Adrenal gland (tissue), 12 donors: Measurements from ENCODE around the gene TPRG1. TPM values are rescaled to one million over a fixed set of nuclear protein-coding genes. Genes with fewer than 3 reads are reported as not detected.

Source experiments
- DNase-seq, 7 donors: peaks; one replicate each; pipeline ENCODE4 v3.0.0-alpha.2; 2019 to 2020
- H3K27ac ChIP-seq, 5 donors: fragments of 200-600 bp; sonication (generic) in 4 of 5; 1 replicate in 3 of 5; 2 replicates in 2 of 5; pipeline versions ENCODE4 v1.5.1 to v1.8.0; 2016 to 2020; ENCODE audit warnings: mild to moderate bottlenecking in 1 of 5
- H3K27me3 ChIP-seq: fragments of 200-600 bp; 2 replicates; pipeline ENCODE4 v1.8.0; 2021
- H3K36me3 ChIP-seq, 2 donors: fragments of 200-600 bp; replicated peaks in 1 of 2; 1 replicate in 1 of 2; 2 replicates in 1 of 2; pipeline versions ENCODE4 v1.5.1 to v1.8.0; 2018 to 2022
- H3K4me1 ChIP-seq, 2 donors: fragments of 200-600 bp; replicated peaks in 1 of 2; 1 replicate in 1 of 2; 2 replicates in 1 of 2; pipeline versions ENCODE4 v1.5.1 to v1.8.0; 2018 to 2021
- H3K4me3 ChIP-seq, 4 donors: fragments of 200-600 bp; sonication (generic) in 3 of 4; one replicate each; pipeline ENCODE4 v1.5.1; 2016 to 2018
- H3K9me3 ChIP-seq, 3 donors: fragments of 200-600 bp; sonication (generic) in 1 of 3; replicated peaks in 1 of 3; 1 replicate in 2 of 3; 2 replicates in 1 of 3; pipeline versions ENCODE4 v1.5.1 to v1.8.0; 2016 to 2021
- POLR2A ChIP-seq, 2 donors: fragments of 450-650 bp; IDR thresholded peaks; one replicate each; pipeline ENCODE4 v1.6.1; 2017; ENCODE audit warnings: antibody characterized with exemption in 2 of 2, mild to moderate bottlenecking in 2 of 2, moderate library complexity in 1 of 2
- WGBS, 4 donors: extraction: QIAGEN DNeasy Blood & Tissue Kit in 2 of 4; methylation state at CpG; one replicate each; pipeline versions ENCODE4 v1.1.5 to v1.1.7; 2013 to 2017; 5-methylcytosine and 5-hydroxymethylcytosine counted together
- intact Hi-C, 2 donors: fragments of 100-400 bp; cut with DNase I; formaldehyde crosslinking; loops; one replicate each; pipeline versions ENCODE4 v1.14.1 to v1.15.0; 2022 to 2023
- polyA plus RNA-seq, 3 donors: library from polyadenylated mRNA; stranded (reverse); fragments of 200-250 nt in 2 of 3; fragments of 350-450 nt in 1 of 3; fragmentation: Illumina TruSeq in 1 of 3; extraction: RNeasy Lipid Tissue Mini Kit (QIAGEN cat#74804) in 1 of 3; gene quantifications; one replicate each; pipeline ENCODE4 v1.2.3, GENCODE V29; 2013 to 2014
- total RNA-seq, 9 donors: library from RNA; depleted of rRNA in 4 of 9; stranded (reverse); fragments of >200 nt in 4 of 9; fragments of 120-200 nt in 1 of 9; fragmentation: NEBNext Ultra II Directional in 1 of 9; extraction: Animal tissue kit (Norgen Biotek cat#: 25700) in 1 of 9; gene quantifications; one replicate each; pipeline versions ENCODE4 v1.1.0 to v1.2.4, GENCODE V29; 2013 to 2023
- TF ChIP-seq, protein P1 (sequence below), 6 experiments: fragments of 450-650 bp in 4 of 6; fragments of 200-600 bp in 2 of 6; sonication (generic) in 1 of 6; IDR thresholded peaks; 1 replicate in 5 of 6; 2 replicates in 1 of 6; pipeline versions ENCODE4 v1.5.1 to v1.8.0; 2016 to 2021; ENCODE audit warnings: antibody characterized with exemption in 6 of 6, mild to moderate bottlenecking in 2 of 6, moderate library complexity in 1 of 6
- donor health status: healthy with polysubstance abuse.
- donor health status: Bipolar disorder and iron deficiency.
- donor health status: DM: yes; HTN: yes; CAD: no.
- donor health status: DM: no; HTN: no; CAD: no.
- donor health status: DM: no; HTN: no; CAD: no.
- donor health status: DM: yes; HTN: yes; CAD: no.

Gene TPRG1
- total and polyA plus RNA-seq, 12 donors = 2.6 to 9.4 (median 3.9) TPM

DNA sequence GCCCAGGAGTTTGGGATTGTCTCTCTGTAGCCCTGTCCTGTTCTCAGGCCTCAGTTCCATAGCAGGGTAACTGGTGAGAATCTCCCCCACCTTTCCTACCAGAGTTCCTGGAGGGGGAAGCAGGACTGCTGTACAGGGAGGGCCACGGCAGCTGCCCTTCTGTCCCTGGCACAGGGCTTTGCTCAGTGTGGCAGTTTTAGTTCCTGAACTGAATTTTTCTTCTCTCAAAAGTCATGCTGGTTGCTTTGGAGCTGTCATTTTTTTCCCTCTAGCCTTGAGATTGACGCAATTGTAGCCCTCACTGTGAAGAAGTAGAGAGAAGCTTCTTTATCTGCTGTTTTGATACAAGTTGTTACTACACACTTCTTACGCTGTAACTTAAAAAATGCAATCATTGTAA is 55.5 kb downstream of the TPRG1 start:
- no peaks in the 10 kb centered on the region for H3K27me3 ChIP-seq
- DNase-seq = peak in 2 of 7 donors; percentile 16 to 55
- intact Hi-C loops = no loop called here
- no peaks in the 10 kb centered on the region for H3K36me3 ChIP-seq
- no peak for TF ChIP-seq POLR2A (IDR thresholded peaks at IDR 0.05)
- TF ChIP-seq, protein P1, sequence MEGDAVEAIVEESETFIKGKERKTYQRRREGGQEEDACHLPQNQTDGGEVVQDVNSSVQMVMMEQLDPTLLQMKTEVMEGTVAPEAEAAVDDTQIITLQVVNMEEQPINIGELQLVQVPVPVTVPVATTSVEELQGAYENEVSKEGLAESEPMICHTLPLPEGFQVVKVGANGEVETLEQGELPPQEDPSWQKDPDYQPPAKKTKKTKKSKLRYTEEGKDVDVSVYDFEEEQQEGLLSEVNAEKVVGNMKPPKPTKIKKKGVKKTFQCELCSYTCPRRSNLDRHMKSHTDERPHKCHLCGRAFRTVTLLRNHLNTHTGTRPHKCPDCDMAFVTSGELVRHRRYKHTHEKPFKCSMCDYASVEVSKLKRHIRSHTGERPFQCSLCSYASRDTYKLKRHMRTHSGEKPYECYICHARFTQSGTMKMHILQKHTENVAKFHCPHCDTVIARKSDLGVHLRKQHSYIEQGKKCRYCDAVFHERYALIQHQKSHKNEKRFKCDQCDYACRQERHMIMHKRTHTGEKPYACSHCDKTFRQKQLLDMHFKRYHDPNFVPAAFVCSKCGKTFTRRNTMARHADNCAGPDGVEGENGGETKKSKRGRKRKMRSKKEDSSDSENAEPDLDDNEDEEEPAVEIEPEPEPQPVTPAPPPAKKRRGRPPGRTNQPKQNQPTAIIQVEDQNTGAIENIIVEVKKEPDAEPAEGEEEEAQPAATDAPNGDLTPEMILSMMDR (IDR thresholded peaks at IDR 0.05) = no peak
- H3K9me3 ChIP-seq = no peaks in the 10 kb centered on the region
- 44 to 68% (median 55%) methylated on average over 3 of the region's 3 CpGs for WGBS, 4 donors
- no peak overlapping the region for H3K4me3 ChIP-seq
- peaks cover 0 to 9% of the 10 kb centered on the region in 2 donors for H3K4me1 ChIP-seq
- peak overlapping the region in 2 of 5 donors; percentile 5 to 58 for H3K27ac ChIP-seq

DNA sequence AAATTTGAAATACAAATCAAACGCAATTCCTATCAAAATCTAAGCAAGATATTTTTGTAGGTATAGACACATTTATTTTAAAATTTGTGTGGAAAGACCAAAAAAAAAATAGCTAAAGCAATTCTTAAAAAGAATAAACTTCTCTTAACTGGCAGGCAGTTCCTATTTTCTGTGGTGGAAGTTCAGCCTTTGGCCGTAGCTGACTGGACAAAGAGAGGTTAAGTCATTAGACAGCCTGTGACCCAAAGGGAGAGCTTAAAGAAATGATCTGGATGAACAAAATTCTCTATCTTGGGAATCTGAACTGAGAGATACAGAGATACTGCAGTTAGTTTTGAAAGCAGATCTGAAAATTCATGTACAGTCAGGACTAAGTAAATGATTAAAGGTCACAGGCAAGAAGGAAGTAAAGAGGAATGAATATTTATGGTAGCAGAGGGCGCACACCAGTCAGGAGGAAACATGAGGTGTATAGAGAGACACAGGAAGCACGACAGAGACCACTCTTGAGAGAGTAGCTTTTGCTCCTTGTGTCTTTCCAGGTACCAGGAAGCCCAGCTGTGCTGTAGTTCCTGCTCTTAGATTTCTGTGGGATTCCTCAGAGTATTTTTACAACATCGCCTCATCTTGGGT is 57.5 kb downstream of the TPRG1 start:
- Histone ChIP-seq H3K9me3 (no peaks in the 10 kb centered on the region), H3K4me3 (no peak overlapping the region), H3K36me3 (no peaks in the 10 kb centered on the region), H3K27me3 (no peaks in the 10 kb centered on the region), H3K27ac (no peak overlapping the region), H3K4me1 (peaks cover 0 to 16% of the 10 kb centered on the region in 2 donors)
- intact Hi-C loops = no loop called here
- 75 to 78% (median 77%) methylated on average over 5 of the region's 5 CpGs for WGBS, 4 donors
- TF ChIP-seq POLR2A (IDR thresholded peaks at IDR 0.05) = no peak
- TF ChIP-seq, protein P1 (IDR thresholded peaks at IDR 0.05) = no peak
- DNase-seq = no peak

DNA sequence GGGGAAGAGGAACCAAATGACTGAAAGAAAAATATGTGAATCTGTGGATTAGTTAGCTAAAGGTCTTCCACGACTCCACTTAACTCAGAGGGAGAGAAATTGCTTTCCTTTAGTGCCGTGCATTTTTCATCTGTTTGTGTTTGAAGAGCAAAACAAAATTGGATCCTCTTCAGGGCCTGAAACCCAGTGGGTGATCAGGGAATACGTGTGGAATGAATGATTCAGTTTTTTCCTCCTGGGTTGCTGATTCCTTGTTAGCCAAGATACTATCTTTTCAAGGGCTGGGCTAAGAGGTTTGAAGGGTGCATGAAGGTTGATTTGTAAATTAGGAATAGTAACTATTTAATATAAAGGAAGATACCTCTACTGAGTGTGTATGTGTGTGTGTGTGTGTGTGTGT is 61.0 kb downstream of the TPRG1 start:
- TF ChIP-seq POLR2A (IDR thresholded peaks at IDR 0.05) = no peak
- TF ChIP-seq, protein P1 (IDR thresholded peaks at IDR 0.05) = no peak
- Histone ChIP-seq H3K27me3 (no peaks in the 10 kb centered on the region), H3K4me3 (no peak overlapping the region), H3K4me1 (peaks cover 0 to 11% of the 10 kb centered on the region in 2 donors), H3K36me3 (no peaks in the 10 kb centered on the region), H3K9me3 (no peaks in the 10 kb centered on the region), H3K27ac (peak overlapping the region in 1 of 5 donors; percentile 24)
- intact Hi-C loops = no loop called here
- DNase-seq = no peak
- 59 to 80% (median 73%) methylated on average over 3 of the region's 3 CpGs for WGBS, 4 donors

DNA sequence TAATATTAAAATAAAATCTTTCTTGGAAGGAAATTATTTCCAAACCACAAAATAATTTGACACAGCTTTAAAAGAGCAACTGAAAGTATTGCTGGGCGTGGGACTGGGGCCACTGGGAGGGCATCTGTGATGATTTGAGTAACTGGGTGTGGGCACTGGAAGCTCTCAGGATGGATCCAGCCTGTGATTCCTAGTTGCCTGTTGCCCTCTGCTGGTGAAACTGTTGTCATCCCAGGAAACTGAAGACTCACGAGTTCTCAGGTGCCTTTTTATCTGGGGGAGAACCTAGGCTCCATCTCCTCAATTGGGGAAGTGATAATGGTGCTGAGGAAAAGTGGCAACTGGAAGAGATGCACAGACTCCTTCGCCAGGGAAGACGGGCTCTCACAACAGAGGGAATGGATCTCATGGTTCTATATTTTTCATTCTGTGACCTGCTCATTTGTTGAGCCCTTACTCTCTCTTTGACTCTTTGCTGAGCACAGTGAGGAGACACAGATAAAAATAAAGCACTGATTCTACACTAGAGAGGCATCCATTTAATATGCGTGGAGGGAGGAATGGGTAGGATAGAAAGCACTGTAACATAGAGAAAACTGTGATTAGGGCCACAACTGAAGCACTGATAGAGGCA is 61.6 kb downstream of the TPRG1 start:
- intact Hi-C loops = no loop called here
- H3K27ac ChIP-seq = no peak overlapping the region
- H3K9me3 ChIP-seq = no peaks in the 10 kb centered on the region
- H3K4me1 ChIP-seq = peaks cover 0 to 11% of the 10 kb centered on the region in 2 donors
- no peak overlapping the region for H3K4me3 ChIP-seq
- TF ChIP-seq POLR2A (IDR thresholded peaks at IDR 0.05) = no peak
- TF ChIP-seq, protein P1 (IDR thresholded peaks at IDR 0.05) = peak; percentile 65 to 81 (median 76)
- DNase-seq = peak; percentile 64 to 87 (median 77)
- H3K27me3 ChIP-seq = no peaks in the 10 kb centered on the region
- 34 to 43% (median 34%) methylated on average over 5 of the region's 5 CpGs for WGBS, 4 donors
- no peaks in the 10 kb centered on the region for H3K36me3 ChIP-seq
